HepG2 (cell line): ENCODE results near the gene CDK2AP2. TPM values are rescaled to one million over a fixed set of nuclear protein-coding genes. Genes with fewer than 3 reads are reported as not detected.

Experiments
- ADNP ChIP-seq: sonication (generic); formaldehyde crosslinking; IDR thresholded peaks from 2 replicates; pipeline ENCODE4 v1.4.0; 2020; ENCODE audit warnings: missing genetic modification reagents
- ASH2L ChIP-seq: fragments of 300-600, 200-600 bp; sonication (generic); IDR thresholded peaks from 2 replicates; pipeline ENCODE4 v1.7.0; 2017; ENCODE audit warnings: low read depth, mild to moderate bottlenecking, moderate library complexity, mixed read lengths, low read length; ENCODE audit not compliant: insufficient read length
- DPF2 ChIP-seq: sonication (generic); formaldehyde crosslinking; IDR thresholded peaks from 2 replicates; pipeline ENCODE4 v1.4.0; 2020; ENCODE audit warnings: mild to moderate bottlenecking, low read depth, missing genetic modification reagents, borderline replicate concordance
- FOXM1 ChIP-seq: sonication (generic); formaldehyde crosslinking; IDR thresholded peaks from 2 replicates; pipeline ENCODE4 v1.5.0; 2020; ENCODE audit warnings: missing genetic modification reagents
- GATA4 ChIP-seq: sonication (generic); IDR thresholded peaks from 2 replicates; pipeline ENCODE4 v1.6.1; 2016; ENCODE audit warnings: antibody characterized with exemption, low read depth, borderline replicate concordance
- HOXA3 ChIP-seq: sonication (generic); formaldehyde crosslinking; IDR thresholded peaks from 2 replicates; pipeline ENCODE4 v1.5.0; 2020; ENCODE audit warnings: missing genetic modification reagents
- HOXA7 ChIP-seq: sonication (generic); formaldehyde crosslinking; IDR thresholded peaks from 2 replicates; pipeline ENCODE4 v1.8.1; 2022; ENCODE audit warnings: mild to moderate bottlenecking, missing genetic modification reagents, moderate library complexity
- IKZF1 ChIP-seq: fragments of 450-650 bp; IDR thresholded peaks from 2 replicates; pipeline ENCODE4 v1.7.1; 2016
- KLF11 ChIP-seq: IDR thresholded peaks from 2 replicates; pipeline ENCODE4 v1.6.1; 2016; ENCODE audit warnings: missing compliant biosample characterization
- NCOA1 ChIP-seq: sonication (generic); formaldehyde crosslinking; IDR thresholded peaks from 2 replicates; pipeline ENCODE4 v1.9.0; 2021; ENCODE audit warnings: missing genetic modification reagents
- PLRG1 ChIP-seq: fragments of 450-650 bp; conservative IDR thresholded peaks from 2 replicates; pipeline ENCODE4 v1.6.1; 2016
- REXO4 ChIP-seq: sonication (generic); formaldehyde crosslinking; IDR thresholded peaks from 2 replicates; pipeline ENCODE4 v1.8.0; 2022; ENCODE audit warnings: missing genetic modification reagents, mild to moderate bottlenecking, borderline replicate concordance
- RFX3 ChIP-seq: IDR thresholded peaks from 2 replicates; pipeline ENCODE4 v1.6.1; 2016; ENCODE audit warnings: missing biosample characterization, missing genetic modification reagents
- SAFB2 ChIP-seq: sonication (generic); formaldehyde crosslinking; IDR thresholded peaks from 2 replicates; pipeline ENCODE4 v1.5.1; 2020; ENCODE audit warnings: missing genetic modification reagents, low read depth, mild to moderate bottlenecking, borderline replicate concordance
- SMAD3 ChIP-seq: sonication (generic); formaldehyde crosslinking; IDR thresholded peaks from 2 replicates; pipeline ENCODE4 v1.4.0; 2020; ENCODE audit warnings: missing genetic modification reagents
- SNRNP70 ChIP-seq: fragments of 200-400 bp; formaldehyde crosslinking; IDR thresholded peaks from 2 replicates; pipeline ENCODE4 v1.6.1; 2017; ENCODE audit warnings: mild to moderate bottlenecking, low read depth, low read length, moderate library complexity
- STAG1 ChIP-seq: sonication (generic); formaldehyde crosslinking; IDR thresholded peaks from 2 replicates; pipeline ENCODE4 v1.4.0; 2020; ENCODE audit warnings: missing genetic modification reagents
- TAF15 ChIP-seq: fragments of 200-400 bp; formaldehyde crosslinking; IDR thresholded peaks from one replicate; pipeline ENCODE4 v1.6.1; 2018; ENCODE audit warnings: mild to moderate bottlenecking, low read depth, low read length; ENCODE audit not compliant: poor library complexity, severe bottlenecking
- TP53 ChIP-seq: sonication (generic); formaldehyde crosslinking; conservative IDR thresholded peaks from 2 replicates; pipeline ENCODE4 v1.4.0; 2020; ENCODE audit warnings: missing genetic modification reagents
- TRIM24 ChIP-seq: sonication (generic); formaldehyde crosslinking; IDR thresholded peaks from 2 replicates; pipeline ENCODE4 v1.8.0; 2022; ENCODE audit warnings: mild to moderate bottlenecking, missing genetic modification reagents
- ZBTB7A ChIP-seq: sonication (generic); formaldehyde crosslinking; IDR thresholded peaks from 2 replicates; pipeline ENCODE4 v1.8.0; 2022; ENCODE audit warnings: mild to moderate bottlenecking, missing genetic modification reagents
- ZFY ChIP-seq: sonication (generic); formaldehyde crosslinking; IDR thresholded peaks from 2 replicates; pipeline ENCODE4 v1.4.0; 2020; ENCODE audit warnings: missing genetic modification reagents
- ZNF121 ChIP-seq: sonication (generic); formaldehyde crosslinking; IDR thresholded peaks from 2 replicates; pipeline ENCODE4 v1.5.0; 2020; ENCODE audit warnings: mild to moderate bottlenecking, missing genetic modification reagents
- ZNF136 ChIP-seq: sonication (generic); formaldehyde crosslinking; IDR thresholded peaks from 2 replicates; pipeline ENCODE4 v1.8.1; 2022; ENCODE audit warnings: low read depth, mild to moderate bottlenecking, moderate library complexity, missing genetic modification reagents
- ZNF253 ChIP-seq: sonication (generic); formaldehyde crosslinking; IDR thresholded peaks from 2 replicates; pipeline ENCODE4 v1.8.0; 2022; ENCODE audit warnings: mild to moderate bottlenecking, missing genetic modification reagents, borderline replicate concordance
- ZNF337 ChIP-seq: sonication (generic); formaldehyde crosslinking; IDR thresholded peaks from 2 replicates; pipeline ENCODE4 v1.5.1; 2020; ENCODE audit warnings: missing genetic modification reagents, low read depth, mild to moderate bottlenecking, borderline replicate concordance
- ZNF432 ChIP-seq: sonication (generic); formaldehyde crosslinking; IDR thresholded peaks from 2 replicates; pipeline ENCODE4 v1.5.0; 2020; ENCODE audit warnings: missing genetic modification reagents, mild to moderate bottlenecking, borderline replicate concordance
- ZNF484 ChIP-seq: sonication (generic); formaldehyde crosslinking; IDR thresholded peaks from 2 replicates; pipeline ENCODE4 v1.5.1; 2020; ENCODE audit warnings: mild to moderate bottlenecking, low read depth, missing genetic modification reagents, borderline replicate concordance
- ZNF713 ChIP-seq: sonication (generic); formaldehyde crosslinking; IDR thresholded peaks from 2 replicates; pipeline ENCODE4 v1.4.0; 2020; ENCODE audit warnings: mild to moderate bottlenecking, missing genetic modification reagents
- ZNF747 ChIP-seq: sonication (generic); formaldehyde crosslinking; IDR thresholded peaks from 2 replicates; pipeline ENCODE4 v1.8.1; 2023; ENCODE audit warnings: missing genetic modification reagents, mild to moderate bottlenecking, borderline replicate concordance
- ZNF839 ChIP-seq: sonication (generic); formaldehyde crosslinking; IDR thresholded peaks from 2 replicates; pipeline ENCODE4 v1.4.0; 2020; ENCODE audit warnings: missing genetic modification reagents, mild to moderate bottlenecking, borderline replicate concordance
- polyA plus RNA-seq, 8 experiments: library from polyadenylated mRNA; depleted of rRNA in 3 of 8; stranded (reverse) in 7 of 8; unstranded in 1 of 8; fragments of >200 nt; fragmentation: Illumina TruSeq in 4 of 8; extraction: Trizol in 4 of 8; gene quantifications; 2 replicates each; pipeline versions ENCODE4 v1.2.1 to v1.2.3, GENCODE V29; 2011 to 2016; ENCODE audit warnings: low read depth in 4 of 8, missing spikeins in 1 of 8, mixed read lengths in 1 of 8; ENCODE audit not compliant: insufficient read depth in 1 of 8
- total RNA-seq, 5 experiments: library from RNA; depleted of rRNA; stranded (reverse); fragments of >200 nt; fragmentation: Illumina TruSeq; extraction: Trizol; gene quantifications; 2 replicates each; pipeline ENCODE4 v1.2.3, GENCODE V29; 2016; ENCODE audit warnings: low read depth in 1 of 5
- TF ChIP-seq, protein P1 (sequence below): sonication (generic); formaldehyde crosslinking; IDR thresholded peaks from 2 replicates; pipeline ENCODE4 v1.4.0; 2020; ENCODE audit warnings: mild to moderate bottlenecking, low read depth, missing genetic modification reagents
- TF ChIP-seq, protein P2 (sequence below): sonication (generic); formaldehyde crosslinking; IDR thresholded peaks from 2 replicates; pipeline ENCODE4 v1.5.0; 2020; ENCODE audit warnings: missing genetic modification reagents

Gene CDK2AP2
- total and polyA plus RNA-seq, 2 of the 13 experiments (the other 11 are each of a cell fraction or from before 2014, with no cell fraction given): 15.0 to 23.2 TPM

DNA sequence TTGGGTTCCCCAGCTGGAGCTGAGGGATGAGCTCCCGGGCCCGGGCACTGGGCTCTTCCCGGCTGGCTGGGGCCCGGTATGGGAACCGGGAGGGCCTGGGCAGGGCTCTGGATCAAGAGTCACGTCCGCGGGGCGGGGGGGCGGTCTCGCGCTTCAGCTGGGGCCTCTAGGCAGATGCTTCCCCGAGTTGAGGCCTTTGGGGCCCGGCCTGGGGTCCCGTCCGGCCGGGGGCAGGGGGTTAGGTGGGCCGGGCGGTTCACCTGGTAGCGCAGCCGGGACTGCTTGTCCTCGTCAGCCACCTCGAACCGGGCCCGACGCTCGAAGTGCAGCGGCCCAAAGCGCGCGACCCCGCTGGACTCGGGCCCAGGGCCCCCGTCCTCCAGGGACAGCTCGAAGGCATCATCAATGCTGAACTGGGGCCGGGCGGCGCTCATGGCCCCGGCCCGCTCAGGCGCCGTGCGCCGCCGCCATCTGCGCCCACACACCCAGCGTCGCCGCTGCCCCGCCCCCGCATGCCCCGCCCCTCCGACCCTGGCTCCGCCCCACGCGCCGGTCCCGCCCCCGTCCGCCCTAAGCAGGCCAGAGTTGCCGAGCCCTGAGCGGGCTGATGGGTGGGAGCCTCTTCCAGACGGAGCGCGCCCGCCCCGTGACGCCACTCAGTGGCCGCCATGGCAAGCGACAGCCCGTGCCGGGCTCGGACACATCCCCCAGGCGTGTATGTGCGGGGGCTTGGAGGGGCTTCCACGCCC, 39.0 kb downstream of the CDK2AP2 start, which contains the start of gene TMEM134 (continued):
- TF ChIP-seq TAF15 (peak; percentile 27), REXO4 (CRISPR knock-in tag) (no peak), SNRNP70 (no peak), TRIM24 (CRISPR knock-in tag) (no peak), HOXA3 (CRISPR knock-in tag) (peak; percentile 96), ZBTB7A (CRISPR knock-in tag) (peak; percentile 94), FOXM1 (no peak), ZNF136 (CRISPR knock-in tag) (no peak), NCOA1 (CRISPR knock-in tag) (no peak; the same call in 1 of the 2 replicates), KLF11 (CRISPR knock-in tag) (no peak), RFX3 (no peak), ZNF432 (no peak), GATA4 (0 out of 2 replicates have a peak, but pooled peaks have one; percentile 21), SMAD3 (no peak), ZNF121 (CRISPR knock-in tag) (peak; percentile 76), ASH2L (no peak), ZFY (peak; percentile 84), ZNF253 (CRISPR knock-in tag) (no peak), IKZF1 (no peak), SAFB2 (CRISPR knock-in tag) (peak; percentile 73; the same call in 1 of the 2 replicates), HOXA7 (CRISPR knock-in tag) (no peak), PLRG1 (no peak), ZNF337 (no peak), STAG1 (CRISPR knock-in tag) (peak; percentile 72), DPF2 (CRISPR knock-in tag) (no peak), ZNF747 (CRISPR knock-in tag) (no peak; the same call in 1 of the 2 replicates), ZNF484 (no peak), TP53 (CRISPR knock-in tag) (0 out of 2 replicates have a peak, but pooled peaks have one; percentile 41), ZNF713 (no peak), ADNP (CRISPR knock-in tag) (peak; percentile 23; the same call in 1 of the 2 replicates), ZNF839 (CRISPR knock-in tag) (no peak)
- TF ChIP-seq, protein P1, sequence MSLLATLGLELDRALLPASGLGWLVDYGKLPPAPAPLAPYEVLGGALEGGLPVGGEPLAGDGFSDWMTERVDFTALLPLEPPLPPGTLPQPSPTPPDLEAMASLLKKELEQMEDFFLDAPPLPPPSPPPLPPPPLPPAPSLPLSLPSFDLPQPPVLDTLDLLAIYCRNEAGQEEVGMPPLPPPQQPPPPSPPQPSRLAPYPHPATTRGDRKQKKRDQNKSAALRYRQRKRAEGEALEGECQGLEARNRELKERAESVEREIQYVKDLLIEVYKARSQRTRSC (CRISPR knock-in tag): no peak
- TF ChIP-seq, protein P2, sequence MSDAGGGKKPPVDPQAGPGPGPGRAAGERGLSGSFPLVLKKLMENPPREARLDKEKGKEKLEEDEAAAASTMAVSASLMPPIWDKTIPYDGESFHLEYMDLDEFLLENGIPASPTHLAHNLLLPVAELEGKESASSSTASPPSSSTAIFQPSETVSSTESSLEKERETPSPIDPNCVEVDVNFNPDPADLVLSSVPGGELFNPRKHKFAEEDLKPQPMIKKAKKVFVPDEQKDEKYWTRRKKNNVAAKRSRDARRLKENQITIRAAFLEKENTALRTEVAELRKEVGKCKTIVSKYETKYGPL (CRISPR knock-in tag): no peak
